ENCODE data around the gene ARHGAP45. TPM values are rescaled to one million over a fixed set of nuclear protein-coding genes. Genes with fewer than 3 reads are reported as not detected.

ARHGAP45 gene
- total and polyA plus RNA-seq, 2 of the 8 experiments (the other 6 are each of a cell fraction or from before 2014, with no cell fraction given) = 31.4 to 41.8 TPM

- TF ChIP-seq EGR1 (IDR thresholded peaks at IDR 0.05; ENCODE audit: borderline replicate concordance, low read depth, low read length) (no peak), MAFK (IDR thresholded peaks at IDR 0.05; ENCODE audit: low read depth, low read length) (no peak)
Observed at GRCh38 chr19:1094978-1095701, 28.2 kb downstream of the ARHGAP45 start, which contains the start of gene POLR2E (continued).
